ENCODE results near the gene RGS9BP. TPM values are rescaled to one million over a fixed set of nuclear protein-coding genes. Genes with fewer than 3 reads are reported as not detected.

RGS9BP gene
- total and polyA plus RNA-seq, 10 of the 15 experiments (the other 5 are each of a cell fraction or from before 2014, with no cell fraction given) = 0.01 to 0.10 (median 0.05) TPM; not detected in 6

DNA sequence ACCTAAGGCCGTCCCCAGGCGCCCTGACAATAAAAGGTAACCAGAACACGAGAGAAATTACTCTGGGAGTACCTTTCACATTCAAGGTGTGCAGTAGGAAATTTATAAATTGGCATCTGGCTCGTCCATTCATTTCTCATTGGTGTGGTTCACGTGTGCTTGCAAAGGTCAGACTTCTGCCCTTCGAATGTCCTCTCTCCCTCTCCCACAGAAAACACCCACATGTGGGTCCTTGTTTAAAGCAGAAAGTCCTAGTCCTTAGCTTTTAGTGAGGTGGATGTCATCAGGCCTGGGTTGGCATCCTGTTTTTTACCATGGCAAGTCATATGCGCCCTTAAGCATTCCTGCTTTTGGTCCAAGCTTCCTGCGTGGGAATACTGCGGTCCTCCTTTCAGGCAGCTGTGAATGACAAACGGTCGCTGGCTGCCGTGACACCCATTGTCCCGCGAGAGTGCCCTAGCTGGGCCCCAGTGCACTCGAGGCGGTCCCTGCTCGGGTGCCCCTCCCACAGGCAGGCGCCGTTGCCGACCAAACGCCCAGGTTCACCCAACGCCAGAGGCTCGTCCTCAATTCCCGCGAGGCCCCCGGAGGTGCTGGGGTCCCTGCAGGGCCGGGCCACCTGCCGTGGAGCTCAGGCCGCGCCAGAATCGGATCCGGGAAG lies 15.8 kb downstream of the RGS9BP start, which contains the start of gene NUDT19 (continued):
- peak; percentile 27; the same call in 1 of the 2 replicates for TF ChIP-seq ZBTB40 (IDR thresholded peaks at IDR 0.05; ENCODE audit: borderline replicate concordance)
- TF ChIP-seq ETV6 (conservative IDR thresholded peaks at IDR 0.05 in 1 of 2, IDR thresholded peaks at IDR 0.05 in 1 of 2; ENCODE audit: borderline replicate concordance in 1 of 2, low read depth in 1 of 2) = no peak
- no peak for TF ChIP-seq CTCF (IDR thresholded peaks at IDR 0.05 in 2 of 3, conservative IDR thresholded peaks at IDR 0.05 in 1 of 3; ENCODE audit: control insufficient read depth in 2 of 3, extremely low read depth in 1 of 3, insufficient read depth in 1 of 3, low read depth in 3 of 3, low read length in 3 of 3)
- peak; percentile 42 for TF ChIP-seq MXI1 (IDR thresholded peaks at IDR 0.05; ENCODE audit: low read depth, low read length)
- TF ChIP-seq ZBTB4 (CRISPR knock-in tag; IDR thresholded peaks at IDR 0.05) = no peak
- no peak for TF ChIP-seq NFYA (IDR thresholded peaks at IDR 0.05; ENCODE audit: borderline replicate concordance, low read depth, low read length)
- TF ChIP-seq, protein P1, sequence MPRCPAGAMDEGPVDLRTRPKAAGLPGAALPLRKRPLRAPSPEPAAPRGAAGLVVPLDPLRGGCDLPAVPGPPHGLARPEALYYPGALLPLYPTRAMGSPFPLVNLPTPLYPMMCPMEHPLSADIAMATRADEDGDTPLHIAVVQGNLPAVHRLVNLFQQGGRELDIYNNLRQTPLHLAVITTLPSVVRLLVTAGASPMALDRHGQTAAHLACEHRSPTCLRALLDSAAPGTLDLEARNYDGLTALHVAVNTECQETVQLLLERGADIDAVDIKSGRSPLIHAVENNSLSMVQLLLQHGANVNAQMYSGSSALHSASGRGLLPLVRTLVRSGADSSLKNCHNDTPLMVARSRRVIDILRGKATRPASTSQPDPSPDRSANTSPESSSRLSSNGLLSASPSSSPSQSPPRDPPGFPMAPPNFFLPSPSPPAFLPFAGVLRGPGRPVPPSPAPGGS (IDR thresholded peaks at IDR 0.05; ENCODE audit: borderline replicate concordance, insufficient read depth, low read depth, low read length, poor library complexity, severe bottlenecking) = no peak
- no peak for TF ChIP-seq CEBPB (IDR thresholded peaks at IDR 0.05; ENCODE audit: borderline replicate concordance in 1 of 2, low read depth in 2 of 2, low read length in 2 of 2)
- TF ChIP-seq HDGF (IDR thresholded peaks at IDR 0.05) = peak; percentile 42; the same call in 1 of the 2 replicates
- peak; percentile 67 for TF ChIP-seq TAF1 (IDR thresholded peaks at IDR 0.05; ENCODE audit: borderline replicate concordance, low read depth, low read length)
- TF ChIP-seq EGR1 (IDR thresholded peaks at IDR 0.05; ENCODE audit: borderline replicate concordance in 1 of 2, low read depth in 2 of 2, low read length in 2 of 2) = no peak
- TF ChIP-seq SIX5 (IDR thresholded peaks at IDR 0.05; ENCODE audit: low read depth, low read length, severe bottlenecking) = no peak
- TF ChIP-seq ATF3 (IDR thresholded peaks at IDR 0.05; ENCODE audit: borderline replicate concordance, extremely low read depth, low read depth, low read length) = no peak
- no peak; the same call in 1 of the 2 replicates for TF ChIP-seq IKZF1 (conservative IDR thresholded peaks at IDR 0.05)
- no peak for TF ChIP-seq KAT2A (conservative IDR thresholded peaks at IDR 0.05; ENCODE audit: control insufficient read depth, low read depth, low read length)
